HG03442 (cell line): ENCODE results near the gene MATN4.
"Not testable (repeated sequence)": the region's sequence is repeated elsewhere in the genome, so short reads cannot be mapped to it uniquely, and the experiment has no call there.

Experiments used
- ATAC-seq: cut with Tn5 transposase; IDR thresholded peaks from one replicate; pipeline ENCODE4 v1.9.1; 2021; ENCODE audit warnings: mild to moderate bottlenecking, moderate library complexity; ENCODE audit not compliant: unreplicated experiment

The MATN4 gene

GRCh38 chr20:45308117-45308778 lies at the start of gene MATN4:
TSS of gene MATN4 (minus strand) at chr20:45308299. CDS start at chr20:45305582, 2,717 bp downstream.
- ATAC-seq = no peak

- ATAC-seq = no peak
Observed at GRCh38 chr20:45355209-45356084, 47.3 kb upstream of the MATN4 start.

- no peak for ATAC-seq
Observed at GRCh38 chr20:45354423-45355208, 46.5 kb upstream of the MATN4 start.

- no peak for ATAC-seq
Observed at GRCh38 chr20:45353746-45354145, 45.6 kb upstream of the MATN4 start.

GRCh38 chr20:45352729-45353128 lies 44.6 kb upstream of the MATN4 start:
- ATAC-seq = no peak

- ATAC-seq = not testable (repeated sequence)
Observed at GRCh38 chr20:45350795-45351194, 42.7 kb upstream of the MATN4 start.

- no peak for ATAC-seq
Observed at GRCh38 chr20:45350217-45350616, 42.1 kb upstream of the MATN4 start.

GRCh38 chr20:45347936-45348778 lies 40.1 kb upstream of the MATN4 start, which contains the start of gene SDC4:
TSS of gene SDC4 (minus strand) at chr20:45348424. CDS start at chr20:45348384, 40 bp downstream.
- no peak for ATAC-seq

- no peak for ATAC-seq
Observed at GRCh38 chr20:45347297-45347935, 39.3 kb upstream of the MATN4 start.

- ATAC-seq = no peak
Observed at GRCh38 chr20:45346851-45347250, 38.8 kb upstream of the MATN4 start.

- ATAC-seq = no peak
Observed at GRCh38 chr20:45346291-45346718, 38.2 kb upstream of the MATN4 start.

GRCh38 chr20:45345104-45345936 lies 37.2 kb upstream of the MATN4 start:
- ATAC-seq = no peak

GRCh38 chr20:45344168-45344860 lies 36.2 kb upstream of the MATN4 start:
- no peak for ATAC-seq

GRCh38 chr20:45343532-45344167 lies 35.6 kb upstream of the MATN4 start:
- ATAC-seq = no peak

- no peak for ATAC-seq
Observed at GRCh38 chr20:45342855-45343531, 34.9 kb upstream of the MATN4 start.

- ATAC-seq = no peak
Observed at GRCh38 chr20:45341939-45342854, 34.1 kb upstream of the MATN4 start.
